Rectal smooth muscle tissue (tissue), 1 donor: ENCODE measurements around the gene AMIGO1.

Experiments used
- H3K27ac ChIP-seq: one replicate; pipeline ENCODE4 v1.7.0; 2013; ENCODE audit warnings: low read depth, low read length, inconsistent platforms
- H3K27me3 ChIP-seq: one replicate; pipeline ENCODE4 v1.7.0; 2013; ENCODE audit warnings: low read length; ENCODE audit not compliant: control insufficient read depth, insufficient read depth
- H3K36me3 ChIP-seq: one replicate; pipeline ENCODE4 v1.7.0; 2013; ENCODE audit warnings: low read length; ENCODE audit not compliant: control insufficient read depth, insufficient read depth
- H3K4me1 ChIP-seq: one replicate; pipeline ENCODE4 v1.7.0; 2013; ENCODE audit warnings: low read length; ENCODE audit not compliant: control insufficient read depth, insufficient read depth
- H3K4me3 ChIP-seq: one replicate; pipeline ENCODE4 v1.7.0; 2013; ENCODE audit warnings: low read length
- H3K9ac ChIP-seq: one replicate; pipeline ENCODE4 v1.7.0; 2013; ENCODE audit warnings: low read length

Gene AMIGO1

GRCh38 chr1:109528712-109529111 is 19.2 kb upstream of the AMIGO1 start:
- Histone ChIP-seq H3K9ac (no peak overlapping the region), H3K27me3 (no peaks in the 10 kb centered on the region), H3K4me1 (peaks cover 6% of the 10 kb centered on the region), H3K36me3 (no peaks in the 10 kb centered on the region), H3K4me3 (no peak overlapping the region), H3K27ac (no peak overlapping the region)

- H3K36me3 ChIP-seq: no peaks in the 10 kb centered on the region
- no peaks in the 10 kb centered on the region for H3K27me3 ChIP-seq
- H3K4me1 ChIP-seq: peaks cover 6% of the 10 kb centered on the region
- no peak overlapping the region for H3K4me3 ChIP-seq
- H3K27ac ChIP-seq: no peak overlapping the region
- H3K9ac ChIP-seq: no peak overlapping the region
Observed at GRCh38 chr1:109527846-109528695, 18.5 kb upstream of the AMIGO1 start.

GRCh38 chr1:109527098-109527811 is 17.7 kb upstream of the AMIGO1 start:
- H3K27me3 ChIP-seq: no peaks in the 10 kb centered on the region
- H3K4me3 ChIP-seq: no peak overlapping the region
- peaks cover 3% of the 10 kb centered on the region for H3K4me1 ChIP-seq
- H3K9ac ChIP-seq: no peak overlapping the region
- H3K36me3 ChIP-seq: no peaks in the 10 kb centered on the region
- H3K27ac ChIP-seq: no peak overlapping the region

GRCh38 chr1:109523706-109524105 is 14.2 kb upstream of the AMIGO1 start:
- no peaks in the 10 kb centered on the region for H3K4me1 ChIP-seq

GRCh38 chr1:109522026-109522425 is 12.5 kb upstream of the AMIGO1 start:
- H3K4me3 ChIP-seq: no peak overlapping the region
- no peak overlapping the region for H3K27ac ChIP-seq
- no peaks in the 10 kb centered on the region for H3K4me1 ChIP-seq
- H3K36me3 ChIP-seq: no peaks in the 10 kb centered on the region
- H3K27me3 ChIP-seq: no peaks in the 10 kb centered on the region
- H3K9ac ChIP-seq: no peak overlapping the region

More at GRCh38 chr1:109523706-109524105, 14.2 kb upstream of the AMIGO1 start:
- no peak overlapping the region for H3K4me3 ChIP-seq
- no peaks in the 10 kb centered on the region for H3K27me3 ChIP-seq
- no peak overlapping the region for H3K27ac ChIP-seq
- no peak overlapping the region for H3K9ac ChIP-seq
- no peaks in the 10 kb centered on the region for H3K36me3 ChIP-seq

- no peaks in the 10 kb centered on the region for H3K4me1 ChIP-seq
- no peaks in the 10 kb centered on the region for H3K27me3 ChIP-seq
- no peak overlapping the region for H3K9ac ChIP-seq
- no peak overlapping the region for H3K4me3 ChIP-seq
- H3K36me3 ChIP-seq: no peaks in the 10 kb centered on the region
- H3K27ac ChIP-seq: no peak overlapping the region
Observed at GRCh38 chr1:109521002-109521951, 11.8 kb upstream of the AMIGO1 start.

GRCh38 chr1:109517337-109517736 is 7.8 kb upstream of the AMIGO1 start:
- Histone ChIP-seq H3K4me3 (no peak overlapping the region), H3K9ac (no peak overlapping the region), H3K27me3 (no peaks in the 10 kb centered on the region), H3K4me1 (no peaks in the 10 kb centered on the region), H3K27ac (no peak overlapping the region), H3K36me3 (no peaks in the 10 kb centered on the region)

GRCh38 chr1:109516872-109517271 is 7.3 kb upstream of the AMIGO1 start:
- H3K4me1 ChIP-seq: no peaks in the 10 kb centered on the region
- H3K36me3 ChIP-seq: no peaks in the 10 kb centered on the region
- no peak overlapping the region for H3K4me3 ChIP-seq
- no peaks in the 10 kb centered on the region for H3K27me3 ChIP-seq
- H3K9ac ChIP-seq: no peak overlapping the region
- no peak overlapping the region for H3K27ac ChIP-seq

- no peaks in the 10 kb centered on the region for H3K27me3 ChIP-seq
- H3K4me3 ChIP-seq: no peak overlapping the region
- peaks cover 5% of the 10 kb centered on the region for H3K4me1 ChIP-seq
- H3K9ac ChIP-seq: no peak overlapping the region
- no peak overlapping the region for H3K27ac ChIP-seq
- no peaks in the 10 kb centered on the region for H3K36me3 ChIP-seq
Observed at GRCh38 chr1:109514846-109515245, 5.3 kb upstream of the AMIGO1 start.

GRCh38 chr1:109513110-109513710 is 3.7 kb upstream of the AMIGO1 start:
- Histone ChIP-seq H3K4me3 (no peak overlapping the region), H3K27me3 (no peaks in the 10 kb centered on the region), H3K36me3 (no peaks in the 10 kb centered on the region), H3K27ac (no peak overlapping the region), H3K9ac (no peak overlapping the region), H3K4me1 (peaks cover 5% of the 10 kb centered on the region)

GRCh38 chr1:109508873-109509175 is 703 bp downstream of the AMIGO1 start:
- H3K9ac ChIP-seq: peak overlapping the region; percentile 46
- H3K4me1 ChIP-seq: peaks cover 5% of the 10 kb centered on the region
- H3K36me3 ChIP-seq: no peaks in the 10 kb centered on the region
- no peaks in the 10 kb centered on the region for H3K27me3 ChIP-seq
- H3K27ac ChIP-seq: no peak overlapping the region
- peak overlapping the region; percentile 68 for H3K4me3 ChIP-seq
